GM21528 (cell line): ENCODE results near the gene TBC1D13.
"Not testable (repeated sequence)": the region's sequence is repeated elsewhere in the genome, so short reads cannot be mapped to it uniquely, and the experiment has no call there.

Source experiments
- ATAC-seq: cut with Tn5 transposase; IDR thresholded peaks from one replicate; pipeline ENCODE4 v1.9.1; 2021; ENCODE audit warnings: mild to moderate bottlenecking, moderate library complexity; ENCODE audit not compliant: unreplicated experiment, low FRiP score

TBC1D13 gene

GRCh38 chr9:128786681-128787601 is at the start of gene TBC1D13:
TBC1D13 (plus strand) TSS chr9:128787253; CDS start chr9:128787354, 101 bp downstream.
- ATAC-seq, result peak; percentile 78

- ATAC-seq, result no peak
Observed at GRCh38 chr9:128742401-128742800, 44.7 kb upstream of the TBC1D13 start.

GRCh38 chr9:128743421-128743820 is 43.6 kb upstream of the TBC1D13 start:
- ATAC-seq, result no peak

DNA sequence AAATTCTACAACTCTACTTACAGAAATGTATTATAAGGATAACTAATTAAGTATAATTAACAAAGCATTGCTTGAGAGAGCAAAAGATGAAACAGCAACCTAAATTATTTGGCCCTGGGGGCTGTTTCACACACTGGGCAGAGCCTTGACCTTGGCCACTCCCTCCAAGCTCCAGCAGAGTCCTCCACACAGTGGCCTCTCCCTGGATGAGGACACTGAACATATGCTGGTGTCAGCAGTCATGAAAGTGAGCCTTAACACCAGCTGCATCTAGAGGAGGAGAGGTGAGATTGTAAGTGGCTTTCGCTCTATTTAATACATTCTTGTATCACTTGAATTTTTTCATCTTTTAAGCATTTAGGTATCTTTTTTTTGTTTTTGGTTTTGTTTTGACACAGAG is 39.8 kb upstream of the TBC1D13 start:
- no peak for ATAC-seq

DNA sequence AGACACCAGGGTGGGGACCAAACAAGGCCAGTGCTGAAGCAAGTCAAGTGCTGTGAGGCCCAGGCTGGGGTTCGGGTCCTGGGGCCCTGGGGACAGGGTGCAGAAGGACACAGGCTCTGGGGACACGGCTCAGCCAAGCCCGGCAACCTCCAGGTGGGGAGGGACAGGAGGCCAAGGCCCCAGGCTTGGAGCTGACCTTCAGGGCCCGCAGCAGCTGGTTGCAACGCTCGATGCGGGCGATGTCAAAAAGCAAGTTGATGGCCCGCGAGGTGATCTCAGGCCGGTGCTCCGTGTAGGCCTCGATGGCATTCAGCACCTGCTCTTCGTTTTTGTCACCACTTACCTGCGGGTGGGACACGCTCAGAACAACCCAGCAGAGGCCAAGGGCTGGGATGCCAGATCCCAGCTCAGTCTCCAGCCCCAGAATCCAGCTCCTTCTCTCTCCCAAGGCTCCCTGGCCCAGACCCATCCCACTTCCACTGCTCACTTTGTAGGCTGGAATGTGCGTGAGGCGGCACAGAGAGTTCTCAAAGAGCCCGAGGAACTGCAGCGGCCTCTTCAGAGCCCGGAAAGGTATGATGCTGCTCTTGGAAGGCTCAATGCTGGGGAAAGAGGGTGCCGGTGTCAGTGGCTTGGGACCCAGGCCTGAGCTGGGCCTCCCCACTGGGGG is 36.0 kb upstream of the TBC1D13 start:
- no peak for ATAC-seq

- ATAC-seq, result no peak
Observed at GRCh38 chr9:128753627-128754026, 33.4 kb upstream of the TBC1D13 start.

DNA sequence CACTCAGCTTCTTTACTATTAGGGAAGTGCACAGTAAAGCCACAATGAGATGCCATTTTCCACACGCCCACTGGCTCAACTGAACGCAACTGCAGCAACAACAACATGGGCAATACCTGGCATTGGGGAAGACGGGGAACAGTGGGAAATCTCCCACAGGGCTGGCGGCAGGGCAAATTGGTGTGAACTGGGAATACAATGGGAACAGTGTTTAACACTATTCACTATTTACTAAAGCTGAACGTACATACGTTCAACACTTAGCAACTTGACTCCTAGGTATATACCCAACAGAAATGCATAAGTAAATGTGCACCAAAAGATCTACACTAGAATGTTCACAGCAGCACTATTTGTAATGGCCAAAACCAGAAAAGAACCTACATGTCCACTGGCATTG is 29.5 kb upstream of the TBC1D13 start:
- ATAC-seq, result no peak

- ATAC-seq, result no peak
Observed at GRCh38 chr9:128762671-128763449, 24.2 kb upstream of the TBC1D13 start.

DNA sequence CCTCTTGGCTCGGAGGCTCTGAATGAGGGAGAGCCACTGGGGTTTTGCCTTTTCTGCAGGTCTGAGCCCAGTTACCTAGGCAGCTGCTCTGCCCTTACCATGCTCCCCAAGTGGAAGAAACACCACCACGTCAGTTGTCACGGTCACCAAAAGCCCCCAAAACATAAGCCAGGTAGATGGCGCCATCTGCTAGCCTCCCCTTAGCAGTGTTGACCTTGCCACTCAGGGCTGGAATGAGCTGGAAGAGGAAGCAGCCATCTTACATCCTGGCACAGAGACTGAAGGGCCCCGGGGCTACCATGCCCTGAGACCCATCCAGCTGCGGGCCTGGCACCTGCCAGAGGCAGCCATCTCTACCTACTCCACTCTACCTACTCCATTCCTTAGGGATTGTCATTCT is 22.7 kb upstream of the TBC1D13 start:
- ATAC-seq, result no peak

DNA sequence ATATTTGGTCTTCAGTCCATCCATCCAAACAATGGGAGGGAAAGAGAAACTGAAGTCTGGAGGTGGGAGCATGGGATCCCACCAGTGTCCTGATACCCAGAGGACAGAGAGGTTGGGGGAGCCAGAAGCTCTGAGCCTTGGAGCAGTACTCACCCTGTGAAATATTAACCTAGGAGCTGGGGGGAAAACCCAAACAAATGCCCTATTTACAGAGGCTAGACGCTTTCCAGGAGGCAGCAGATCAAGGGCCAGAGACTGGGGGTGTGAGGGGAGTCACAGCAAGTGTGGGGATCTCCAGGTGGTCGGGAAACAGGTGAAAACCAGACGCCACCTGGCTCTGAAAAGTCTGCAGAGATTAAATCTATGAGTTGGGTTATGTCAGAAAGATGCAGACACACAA is 21.6 kb upstream of the TBC1D13 start:
- ATAC-seq, result no peak

DNA sequence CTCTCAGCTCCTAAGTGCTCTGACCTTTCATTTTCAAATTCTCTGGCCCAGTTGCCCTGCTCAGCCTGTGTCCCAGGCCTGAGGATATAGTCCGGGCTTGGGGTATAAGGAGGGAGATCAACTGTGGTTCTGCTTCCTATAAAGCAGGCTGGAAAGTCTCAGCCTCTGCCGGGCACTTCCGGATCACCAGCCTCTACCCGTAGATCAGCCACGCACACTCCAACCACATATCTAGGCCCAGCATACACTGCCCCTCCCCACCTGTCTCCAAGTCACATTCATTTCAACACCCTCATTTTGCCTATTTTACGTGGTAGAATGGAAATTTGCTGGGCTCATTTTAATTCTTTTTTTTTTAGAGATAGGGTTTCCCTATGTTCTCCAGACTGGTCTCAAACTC is 18.4 kb upstream of the TBC1D13 start:
- no peak for ATAC-seq

DNA sequence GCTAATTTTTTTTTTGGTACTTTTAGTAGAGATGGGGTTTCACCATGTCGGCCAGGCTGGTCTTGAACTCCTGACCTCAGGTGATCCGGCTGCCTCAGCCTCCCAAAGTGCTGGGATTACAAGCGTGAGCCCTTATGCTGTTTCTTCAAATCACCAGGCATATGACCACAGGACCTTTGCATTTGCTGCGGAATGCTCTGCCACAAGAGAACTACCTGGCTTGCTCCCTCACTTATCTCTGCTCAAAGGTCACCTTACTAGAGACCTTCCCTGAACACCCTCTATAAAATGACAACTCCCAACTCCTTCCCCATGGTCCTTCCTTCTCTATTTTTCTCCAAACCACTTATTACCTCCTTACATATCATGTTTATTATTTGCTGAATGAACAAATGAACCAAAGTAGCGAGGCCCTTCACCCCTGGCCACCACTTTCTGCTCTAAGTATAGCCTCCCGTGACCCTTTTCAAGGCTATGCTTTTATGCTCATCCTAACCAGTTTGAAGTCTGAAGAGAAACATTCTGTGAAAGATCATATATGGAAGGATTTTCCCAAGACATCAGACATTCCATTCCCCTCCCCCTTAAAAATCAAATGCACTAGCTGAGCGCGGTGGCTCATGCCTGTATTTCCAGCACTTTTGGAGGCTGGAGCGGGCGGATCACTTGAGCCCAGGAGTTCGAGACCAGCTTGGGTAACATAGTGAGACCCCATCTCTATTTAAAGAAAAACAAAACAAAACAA is 16.6 kb upstream of the TBC1D13 start:
- no peak for ATAC-seq

GRCh38 chr9:128771094-128771721 is 15.8 kb upstream of the TBC1D13 start:
- peak; percentile 26 for ATAC-seq

GRCh38 chr9:128771745-128772519 is 15.1 kb upstream of the TBC1D13 start, which contains the start of gene ZER1:
ZER1 (minus strand) TSS chr9:128771927; CDS start chr9:128755565, 16,362 bp downstream.
- peak; percentile 81 for ATAC-seq

DNA sequence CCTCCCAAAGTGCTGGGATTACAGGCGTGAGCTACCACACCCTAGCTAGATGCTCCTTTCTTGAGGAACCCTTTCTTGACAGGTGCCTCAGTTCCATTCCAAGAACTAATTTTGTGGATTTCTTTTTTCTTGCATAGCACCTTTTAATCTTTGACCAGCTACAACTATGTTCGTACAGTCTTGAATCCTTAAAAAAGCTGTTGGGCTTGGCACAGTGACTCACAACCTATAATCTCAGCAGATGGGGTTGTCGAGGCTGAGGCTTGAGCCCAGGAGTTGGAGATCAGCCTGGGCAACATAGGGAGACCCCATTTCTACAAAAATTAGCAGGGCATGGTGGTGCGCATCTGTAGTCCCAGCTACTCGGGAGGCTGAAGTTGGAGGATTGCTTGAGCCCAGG is 14.0 kb upstream of the TBC1D13 start:
- ATAC-seq, result no peak

GRCh38 chr9:128774804-128775203 is 12.2 kb upstream of the TBC1D13 start:
- ATAC-seq, result no peak

DNA sequence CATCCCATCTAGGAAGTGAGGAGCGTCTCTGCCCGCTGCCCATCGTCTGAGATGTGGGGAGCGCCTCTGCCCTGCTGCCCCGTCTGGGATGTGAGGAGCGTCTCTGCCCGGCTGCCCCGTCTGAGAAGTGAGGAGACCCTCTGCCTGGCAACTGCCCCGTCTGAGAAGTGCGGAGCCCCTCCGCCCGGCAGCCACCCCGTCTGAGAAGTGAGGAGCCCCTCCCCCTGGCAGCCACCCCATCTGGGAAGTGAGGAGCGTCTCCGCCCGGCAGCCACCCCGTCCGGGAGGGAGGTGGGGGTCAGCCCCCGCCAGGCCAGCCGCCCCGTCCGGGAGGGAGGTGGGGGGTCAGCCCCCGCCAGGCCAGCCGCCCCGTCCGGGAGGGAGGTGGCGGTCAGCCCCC is 7.0 kb upstream of the TBC1D13 start:
- ATAC-seq, result not testable (repeated sequence)

DNA sequence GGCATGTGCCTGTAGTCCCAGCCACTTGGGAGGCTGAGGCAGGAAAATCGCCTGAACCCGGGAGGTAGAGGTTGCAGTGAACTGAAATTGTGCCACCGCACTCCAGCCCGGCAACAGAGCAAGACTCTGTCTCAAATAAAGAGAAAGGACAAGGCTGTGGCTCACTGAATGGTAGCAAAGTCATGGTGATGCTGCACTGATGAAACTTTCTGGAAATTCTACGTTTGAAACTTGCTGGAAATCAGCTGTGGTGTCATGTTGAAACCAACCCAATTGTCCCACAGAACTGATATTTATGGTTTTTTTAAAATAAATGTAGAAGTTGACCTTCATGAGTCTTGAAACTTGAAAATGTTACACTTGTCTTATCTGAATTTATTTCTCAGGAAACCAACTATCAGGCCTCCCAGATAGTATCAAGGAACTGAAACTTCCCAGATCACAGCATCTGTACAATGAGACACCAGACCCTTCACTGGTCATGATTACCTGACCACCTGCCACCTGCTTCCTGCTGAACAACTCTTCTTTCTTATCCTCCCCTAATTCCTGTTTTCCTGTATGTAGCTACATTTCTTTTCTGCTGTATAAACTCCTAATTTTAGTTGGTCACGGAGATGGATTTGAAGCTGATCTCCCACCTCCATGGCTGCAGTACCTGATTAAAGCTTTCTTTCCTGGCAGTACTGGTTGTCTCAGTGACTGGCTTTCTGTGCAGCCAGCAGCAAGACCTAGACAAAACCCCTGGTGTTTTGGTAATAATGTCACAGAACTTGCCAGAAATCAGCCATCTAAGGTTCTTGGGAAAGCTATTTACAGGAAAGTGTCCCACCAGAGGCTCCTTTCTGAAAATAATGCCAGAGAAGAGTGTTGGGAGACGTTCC is 5.6 kb upstream of the TBC1D13 start:
- no peak for ATAC-seq
